Small intestine (tissue), 7 donors: Measurements from ENCODE around the gene RNF123. TPM values are rescaled to one million over a fixed set of nuclear protein-coding genes. Genes with fewer than 3 reads are reported as not detected.

Experiments used
- DNase-seq, 2 donors: peaks; one replicate each; pipeline versions ENCODE4 v3.0.0 to v3.0.0-alpha.2; 2013
- FAIRE-seq: peaks from 2 replicates; lab custom pipeline; 2012; peaks lifted over from hg19 to GRCh38; lab: Jason Lieb, UNC
- H3K27ac ChIP-seq, 3 donors: one replicate each; pipeline ENCODE4 v1.5.1; 2013; ENCODE audit warnings: low read length in 2 of 3, mild to moderate bottlenecking in 2 of 3, control low read depth in 1 of 3, inconsistent platforms in 1 of 3, low read depth in 1 of 3, moderate library complexity in 1 of 3
- H3K27me3 ChIP-seq, 3 donors: one replicate each; pipeline ENCODE4 v1.6.1; 2013; ENCODE audit warnings: low read length in 3 of 3, inconsistent platforms in 1 of 3; ENCODE audit not compliant: control insufficient read depth in 3 of 3, insufficient read depth in 3 of 3
- H3K36me3 ChIP-seq, 3 donors: one replicate each; pipeline ENCODE4 v1.6.1; 2013; ENCODE audit warnings: low read length in 3 of 3, inconsistent platforms in 1 of 3, low read depth in 1 of 3, mild to moderate bottlenecking in 1 of 3, moderate library complexity in 1 of 3; ENCODE audit not compliant: control insufficient read depth in 3 of 3, insufficient read depth in 2 of 3
- H3K4me1 ChIP-seq, 3 donors: one replicate each; pipeline ENCODE4 v1.6.1; 2013; ENCODE audit warnings: low read length in 2 of 3, inconsistent platforms in 1 of 3, low read depth in 1 of 3, mild to moderate bottlenecking in 1 of 3, moderate library complexity in 1 of 3; ENCODE audit not compliant: control insufficient read depth in 3 of 3, insufficient read depth in 2 of 3
- H3K4me3 ChIP-seq, 3 donors: one replicate each; pipeline ENCODE4 v1.5.1; 2013; ENCODE audit warnings: low read length in 3 of 3, control low read depth in 1 of 3, inconsistent platforms in 1 of 3, low read depth in 1 of 3, mild to moderate bottlenecking in 1 of 3, moderate library complexity in 1 of 3
- H3K9me3 ChIP-seq, 2 donors: one replicate each; pipeline ENCODE4 v1.6.1; 2013; ENCODE audit warnings: low read depth in 1 of 2, low read length in 1 of 2; ENCODE audit not compliant: control insufficient read depth in 2 of 2, insufficient read depth in 1 of 2
- WGBS, 3 donors: extraction: QIAGEN DNeasy Blood & Tissue Kit; methylation state at CpG; one replicate each; pipeline ENCODE4 v1.1.7; 2013; 5-methylcytosine and 5-hydroxymethylcytosine counted together
- polyA plus RNA-seq, 4 donors: library from polyadenylated mRNA; stranded (reverse) in 3 of 4; unstranded in 1 of 4; fragments of 200-250 nt in 3 of 4; fragments of 120-200 nt in 1 of 4; gene quantifications; one replicate each; pipeline versions ENCODE4 v1.2.1 to v1.2.3, GENCODE V29; 2013
- donor health status: healthy with polysubstance abuse.
- donor health status: control.
- donor health status: control.
- donor health status: Bipolar disorder and iron deficiency.
- donor health status: healthy.

Gene RNF123
- polyA plus RNA-seq, 4 donors, result 31.7 to 59.9 (median 38.0) TPM

- peak in 1 of 2 donors; percentile 13 for DNase-seq
- WGBS, 3 donors, result 18 to 54% (median 37%) methylated on average over 10 of the region's 10 CpGs
Observed at GRCh38 chr3:49654955-49655556, 34.3 kb upstream of the RNF123 start.

GRCh38 chr3:49655731-49656285, 33.5 kb upstream of the RNF123 start:
- H3K4me3 ChIP-seq, result no peak overlapping the region
- H3K36me3 ChIP-seq, result no peaks in the 10 kb centered on the region
- no peaks in the 10 kb centered on the region for H3K27me3 ChIP-seq
- no peak for DNase-seq
- no peaks in the 10 kb centered on the region for H3K9me3 ChIP-seq
- no peak for FAIRE-seq
- WGBS, 3 donors, result 95 to 98% (median 96%) methylated on average over 19 of the region's 19 CpGs
- no peak overlapping the region for H3K27ac ChIP-seq
- no peaks in the 10 kb centered on the region for H3K4me1 ChIP-seq

More at GRCh38 chr3:49654955-49655556, 34.3 kb upstream of the RNF123 start:
- H3K27ac ChIP-seq, result no peak overlapping the region
- no peaks in the 10 kb centered on the region for H3K36me3 ChIP-seq
- FAIRE-seq, result no peak
- H3K9me3 ChIP-seq, result no peaks in the 10 kb centered on the region
- H3K27me3 ChIP-seq, result no peaks in the 10 kb centered on the region
- no peak overlapping the region for H3K4me3 ChIP-seq
- H3K4me1 ChIP-seq, result no peaks in the 10 kb centered on the region

- FAIRE-seq, result no peak
- no peak overlapping the region for H3K4me3 ChIP-seq
- H3K9me3 ChIP-seq, result no peaks in the 10 kb centered on the region
- H3K27me3 ChIP-seq, result no peaks in the 10 kb centered on the region
- no peaks in the 10 kb centered on the region for H3K4me1 ChIP-seq
- 50 to 78% (median 65%) methylated on average over 18 of the region's 18 CpGs for WGBS, 3 donors
- H3K36me3 ChIP-seq, result no peaks in the 10 kb centered on the region
- no peak for DNase-seq
- H3K27ac ChIP-seq, result no peak overlapping the region
Observed at GRCh38 chr3:49656541-49657112, 32.7 kb upstream of the RNF123 start.

GRCh38 chr3:49657208-49657915, 32.0 kb upstream of the RNF123 start:
- no peak for DNase-seq
- 89 to 92% (median 91%) methylated on average over 35 to 36 of the region's 36 CpGs for WGBS, 3 donors
- no peak overlapping the region for H3K27ac ChIP-seq

GRCh38 chr3:49658711-49659110, 30.6 kb upstream of the RNF123 start:
- DNase-seq (no peak), FAIRE-seq (no peak)
- no peaks in the 10 kb centered on the region for H3K9me3 ChIP-seq
- no peaks in the 10 kb centered on the region for H3K4me1 ChIP-seq
- H3K27me3 ChIP-seq, result no peaks in the 10 kb centered on the region
- H3K4me3 ChIP-seq, result no peak overlapping the region
- no peak overlapping the region for H3K27ac ChIP-seq
- WGBS, 3 donors, result 55 to 70% (median 59%) methylated on average over 2 of the region's 2 CpGs
- no peaks in the 10 kb centered on the region for H3K36me3 ChIP-seq

More at GRCh38 chr3:49657208-49657915, 32.0 kb upstream of the RNF123 start:
- no peaks in the 10 kb centered on the region for H3K4me1 ChIP-seq
- no peak for FAIRE-seq
- no peaks in the 10 kb centered on the region for H3K36me3 ChIP-seq
- no peak overlapping the region for H3K4me3 ChIP-seq
- H3K27me3 ChIP-seq, result no peaks in the 10 kb centered on the region
- no peaks in the 10 kb centered on the region for H3K9me3 ChIP-seq

GRCh38 chr3:49659756-49660155, 29.6 kb upstream of the RNF123 start:
- FAIRE-seq, result no peak
- WGBS, 3 donors, result 51 to 66% (median 62%) methylated on average over 4 of the region's 4 CpGs

GRCh38 chr3:49661281-49661680, 28.1 kb upstream of the RNF123 start:
- Histone ChIP-seq H3K27ac (no peak overlapping the region), H3K4me1 (peaks cover 0 to under 1% (median 0%) of the 10 kb centered on the region in 3 donors), H3K4me3 (no peak overlapping the region), H3K9me3 (no peaks in the 10 kb centered on the region), H3K36me3 (no peaks in the 10 kb centered on the region), H3K27me3 (no peaks in the 10 kb centered on the region)
- DNase-seq (no peak), FAIRE-seq (no peak)
- WGBS, 3 donors, result 80 to 87% (median 82%) methylated on average over 14 of the region's 14 CpGs

More at GRCh38 chr3:49659756-49660155, 29.6 kb upstream of the RNF123 start:
- H3K27me3 ChIP-seq, result no peaks in the 10 kb centered on the region
- no peaks in the 10 kb centered on the region for H3K4me1 ChIP-seq
- H3K4me3 ChIP-seq, result no peak overlapping the region
- H3K36me3 ChIP-seq, result no peaks in the 10 kb centered on the region
- H3K27ac ChIP-seq, result no peak overlapping the region
- no peak for DNase-seq
- H3K9me3 ChIP-seq, result no peaks in the 10 kb centered on the region

- Histone ChIP-seq H3K27ac (no peak overlapping the region), H3K4me1 (peaks cover 0 to 6% (median 0%) of the 10 kb centered on the region in 3 donors), H3K36me3 (no peaks in the 10 kb centered on the region), H3K4me3 (no peak overlapping the region), H3K27me3 (no peaks in the 10 kb centered on the region), H3K9me3 (no peaks in the 10 kb centered on the region)
- WGBS, 3 donors, result 87 to 88% (median 87%) methylated on average over 22 of the region's 22 CpGs
- FAIRE-seq (no peak), DNase-seq (no peak)
Observed at GRCh38 chr3:49662021-49662420, 27.3 kb upstream of the RNF123 start.
